NK-92 (cell line): ENCODE measurements around the gene MRGPRE.
"Not testable (repeated sequence)": the region's sequence is repeated elsewhere in the genome, so short reads cannot be mapped to it uniquely, and the experiment has no call there.

Source experiments
- DNase-seq: peaks from one replicate; lab custom pipeline; 2025; ENCODE audit not compliant: unreplicated experiment; lab: John Stamatoyannopoulos, UW

The MRGPRE gene

DNA sequence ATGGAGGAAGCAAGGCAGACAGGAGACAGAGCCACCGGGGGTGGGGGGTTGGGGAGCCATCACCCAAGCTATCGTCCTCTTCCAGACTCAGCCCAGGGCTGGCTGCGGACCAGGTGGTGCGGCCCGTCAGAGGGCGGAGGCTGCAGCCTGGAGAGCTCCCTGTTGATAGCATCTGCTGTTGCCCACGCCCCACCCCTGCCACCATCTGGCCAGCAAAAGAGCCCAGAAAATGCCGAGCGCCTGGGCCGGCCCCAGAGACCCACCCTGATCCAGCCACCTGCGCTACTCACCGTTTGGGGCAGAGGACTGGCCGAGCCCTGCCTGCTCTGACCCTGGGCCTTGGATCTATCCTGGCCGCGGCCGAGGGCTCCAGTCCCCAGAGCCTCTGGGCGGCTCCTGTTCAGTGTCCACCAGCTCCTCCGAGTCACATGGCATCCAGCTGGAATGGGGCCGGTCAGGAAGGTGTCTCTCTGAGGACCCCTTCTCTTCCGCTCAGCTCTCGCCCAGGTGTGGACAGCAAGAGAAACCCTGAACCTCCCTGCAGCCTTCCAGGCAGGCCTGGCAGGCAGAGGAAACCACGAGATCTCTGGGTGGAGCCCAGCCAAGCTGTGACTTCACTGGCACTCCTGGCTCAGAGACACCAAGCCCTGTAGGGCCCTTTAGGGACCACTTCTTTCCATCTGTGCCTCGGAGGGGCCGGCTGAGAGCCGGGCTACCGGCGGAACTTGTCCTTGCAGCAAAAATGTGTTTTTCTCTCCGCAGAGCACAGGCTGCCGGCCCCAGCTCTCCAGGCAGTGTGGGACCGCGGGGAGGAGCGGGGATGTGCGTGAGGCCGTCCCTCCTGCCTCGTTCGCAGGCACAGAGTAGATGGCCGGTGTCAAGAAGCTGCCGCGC is at the start of gene MRGPRE:
MRGPRE (minus strand) TSS at position 567 of the 894 bp plus-strand sequence. CDS start 3,618 bp downstream, outside the sequence.
- DNase-seq: no peak

GRCh38 chr11:3281146-3281545 is 48.9 kb upstream of the MRGPRE start:
- DNase-seq: not testable (repeated sequence)

- DNase-seq: not testable (repeated sequence)
Observed at GRCh38 chr11:3280662-3281061, 48.4 kb upstream of the MRGPRE start.

DNA sequence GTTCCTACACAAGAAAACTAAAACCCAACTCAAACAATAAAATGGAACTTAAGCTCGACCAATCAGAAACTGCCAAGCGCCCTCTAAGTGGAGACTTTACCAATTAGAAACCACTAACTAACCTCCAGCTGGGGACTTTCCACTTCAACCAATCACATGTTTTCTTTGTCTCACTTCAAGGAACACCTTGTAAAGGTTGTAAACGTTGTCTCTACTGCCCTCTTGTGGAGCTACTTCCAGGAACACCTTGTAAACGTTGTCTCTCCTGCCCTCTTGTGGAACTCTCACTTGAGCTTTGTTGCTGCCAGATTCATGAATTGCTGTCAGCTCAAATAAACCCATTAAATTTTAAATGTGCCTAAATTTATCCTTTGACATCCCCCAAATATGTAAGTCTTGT is 46.7 kb upstream of the MRGPRE start:
- DNase-seq: not testable (repeated sequence)

GRCh38 chr11:3273629-3274028 is 41.4 kb upstream of the MRGPRE start:
- DNase-seq: not testable (repeated sequence)

GRCh38 chr11:3262548-3262947 is 30.3 kb upstream of the MRGPRE start:
- not testable (repeated sequence) for DNase-seq

DNA sequence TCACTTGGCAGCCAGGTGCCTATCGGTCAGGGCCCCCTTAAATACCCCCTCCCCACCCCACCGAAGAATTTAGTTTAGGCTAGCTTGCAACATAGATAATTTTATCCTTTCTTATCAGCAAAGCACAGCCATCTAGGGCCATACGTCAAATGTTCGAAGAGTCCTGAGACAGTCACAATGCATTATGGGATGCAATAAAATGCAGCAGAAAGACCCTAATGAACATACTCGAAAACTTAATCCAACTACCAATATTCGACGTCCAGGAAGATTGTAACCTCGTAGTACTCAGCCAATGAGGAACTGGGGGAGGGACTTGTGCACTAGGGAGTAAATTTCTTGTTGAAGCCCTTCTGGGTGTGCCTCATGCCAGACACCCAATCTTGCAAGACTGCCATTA is 29.6 kb upstream of the MRGPRE start:
- not testable (repeated sequence) for DNase-seq

- not testable (repeated sequence) for DNase-seq
Observed at GRCh38 chr11:3257509-3257908, 25.3 kb upstream of the MRGPRE start.

GRCh38 chr11:3255241-3255640 is 23.0 kb upstream of the MRGPRE start:
- DNase-seq: not testable (repeated sequence)

GRCh38 chr11:3254773-3255172 is 22.6 kb upstream of the MRGPRE start:
- not testable (repeated sequence) for DNase-seq

DNA sequence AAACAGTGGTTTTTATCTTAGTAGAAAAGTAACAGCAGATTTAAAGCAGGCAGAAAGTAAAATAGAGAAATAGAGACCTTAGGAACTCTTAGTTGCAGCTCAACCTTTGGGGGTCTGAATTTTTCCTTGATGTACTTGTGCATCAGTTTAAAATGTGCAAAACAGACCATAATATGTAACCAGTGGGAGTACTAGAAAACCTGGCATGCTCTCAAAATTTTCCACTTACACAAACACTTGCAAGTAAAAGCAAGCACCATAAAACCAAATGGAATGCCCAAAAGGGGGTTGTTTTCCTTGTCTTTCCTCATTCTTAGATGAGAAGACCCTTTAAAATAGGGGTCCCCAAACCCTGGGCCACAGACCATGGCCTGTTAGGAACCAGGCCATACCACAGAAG is 12.9 kb upstream of the MRGPRE start:
- no peak for DNase-seq

- DNase-seq: no peak
Observed at GRCh38 chr11:3243880-3244279, 11.7 kb upstream of the MRGPRE start.

DNA sequence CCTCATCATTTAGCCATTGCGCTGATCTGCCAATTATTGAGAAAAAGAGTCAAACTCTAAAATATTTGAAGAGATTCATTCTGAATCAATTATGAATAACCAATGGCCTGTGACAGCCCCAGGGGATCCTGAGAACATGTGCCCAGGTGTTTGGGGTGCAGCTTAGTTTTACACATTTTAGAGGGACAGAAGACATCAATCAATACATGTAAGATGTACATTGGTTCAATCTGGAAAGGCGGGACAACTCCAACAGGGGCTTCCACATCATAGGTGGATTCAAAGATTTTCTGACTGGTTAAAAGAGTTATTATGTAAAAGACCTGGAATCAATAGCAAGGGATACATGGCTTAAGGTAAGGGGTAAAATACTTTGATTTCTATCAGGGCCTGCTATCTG is 4.9 kb upstream of the MRGPRE start:
- DNase-seq: no peak

GRCh38 chr11:3234846-3235245 is 2.6 kb upstream of the MRGPRE start:
- no peak for DNase-seq

GRCh38 chr11:3232956-3233355 is 739 bp upstream of the MRGPRE start:
- DNase-seq: no peak

- DNase-seq: no peak
Observed at GRCh38 chr11:3231550-3231850, 717 bp downstream of the MRGPRE start.

DNA sequence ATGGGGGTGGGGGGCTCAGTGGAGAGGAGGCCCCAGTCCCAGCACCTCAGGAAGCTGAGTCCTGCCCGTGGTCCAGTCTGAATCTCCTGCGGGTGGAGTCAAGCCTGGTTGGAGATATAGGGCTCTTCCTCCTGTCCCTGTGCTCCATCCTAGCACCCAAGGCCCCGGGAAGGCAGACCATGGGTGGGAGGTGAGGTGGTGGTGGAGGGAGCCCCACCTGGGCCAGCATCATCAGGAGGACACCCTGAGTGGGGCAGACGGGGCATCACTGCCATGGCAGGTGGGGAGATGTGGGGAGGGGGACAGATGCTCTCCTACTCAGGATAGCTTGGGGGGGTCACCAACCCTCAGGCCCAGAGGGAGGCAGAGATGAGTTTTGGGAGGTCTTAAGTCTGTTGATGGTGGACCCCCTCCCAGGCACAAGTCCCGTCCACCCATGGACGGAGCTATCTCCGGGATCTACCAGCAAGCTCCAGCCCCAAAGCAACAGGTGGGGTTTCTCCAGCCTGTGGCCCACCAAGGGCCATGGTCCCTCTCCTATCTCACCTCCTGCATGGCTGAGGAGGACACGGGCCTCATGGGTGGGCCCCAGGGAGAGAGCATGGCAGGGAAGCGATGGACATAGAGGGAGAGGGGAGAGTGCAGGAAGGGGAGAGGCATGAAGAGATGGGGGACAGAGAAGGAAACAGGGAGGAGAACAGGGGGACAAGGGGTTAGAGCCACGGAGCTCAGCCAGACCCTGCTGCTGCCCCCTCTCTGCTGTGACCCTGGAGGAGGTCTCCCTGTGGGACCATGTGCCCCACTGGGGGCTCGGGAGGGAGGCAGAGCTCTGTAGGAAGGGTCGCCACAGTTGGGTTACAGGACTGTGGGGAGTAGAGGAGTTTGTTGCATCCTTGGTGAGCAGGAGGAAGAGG is 1.3 kb downstream of the MRGPRE start:
- DNase-seq: no peak

- no peak for DNase-seq
Observed at GRCh38 chr11:3229673-3230630, 2.3 kb downstream of the MRGPRE start.

- no peak for DNase-seq
Observed at GRCh38 chr11:3228445-3228829, 3.8 kb downstream of the MRGPRE start.

GRCh38 chr11:3227568-3228444 is 4.4 kb downstream of the MRGPRE start:
- DNase-seq: no peak
